Measurements from ENCODE around the gene AP4E1. TPM values are rescaled to one million over a fixed set of nuclear protein-coding genes. Genes with fewer than 3 reads are reported as not detected.
A peak's percentile ranks its signal among the peaks of the same experiment; 100 is the strongest.

The AP4E1 gene
- total RNA-seq, 1 experiment from 2014 or later = 9.5 TPM

- TF ChIP-seq, protein P1, sequence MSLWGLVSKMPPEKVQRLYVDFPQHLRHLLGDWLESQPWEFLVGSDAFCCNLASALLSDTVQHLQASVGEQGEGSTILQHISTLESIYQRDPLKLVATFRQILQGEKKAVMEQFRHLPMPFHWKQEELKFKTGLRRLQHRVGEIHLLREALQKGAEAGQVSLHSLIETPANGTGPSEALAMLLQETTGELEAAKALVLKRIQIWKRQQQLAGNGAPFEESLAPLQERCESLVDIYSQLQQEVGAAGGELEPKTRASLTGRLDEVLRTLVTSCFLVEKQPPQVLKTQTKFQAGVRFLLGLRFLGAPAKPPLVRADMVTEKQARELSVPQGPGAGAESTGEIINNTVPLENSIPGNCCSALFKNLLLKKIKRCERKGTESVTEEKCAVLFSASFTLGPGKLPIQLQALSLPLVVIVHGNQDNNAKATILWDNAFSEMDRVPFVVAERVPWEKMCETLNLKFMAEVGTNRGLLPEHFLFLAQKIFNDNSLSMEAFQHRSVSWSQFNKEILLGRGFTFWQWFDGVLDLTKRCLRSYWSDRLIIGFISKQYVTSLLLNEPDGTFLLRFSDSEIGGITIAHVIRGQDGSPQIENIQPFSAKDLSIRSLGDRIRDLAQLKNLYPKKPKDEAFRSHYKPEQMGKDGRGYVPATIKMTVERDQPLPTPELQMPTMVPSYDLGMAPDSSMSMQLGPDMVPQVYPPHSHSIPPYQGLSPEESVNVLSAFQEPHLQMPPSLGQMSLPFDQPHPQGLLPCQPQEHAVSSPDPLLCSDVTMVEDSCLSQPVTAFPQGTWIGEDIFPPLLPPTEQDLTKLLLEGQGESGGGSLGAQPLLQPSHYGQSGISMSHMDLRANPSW (CRISPR knock-in tag; conservative IDR thresholded peaks at IDR 0.05; ENCODE audit: low read depth) = no peak
- TF ChIP-seq SMAD3 (CRISPR knock-in tag; IDR thresholded peaks at IDR 0.05; ENCODE audit: borderline replicate concordance) = no peak
- TF ChIP-seq KAT7 (CRISPR knock-in tag; IDR thresholded peaks at IDR 0.05; ENCODE audit: borderline replicate concordance) = no peak
- no peak for TF ChIP-seq RORB (CRISPR knock-in tag; IDR thresholded peaks at IDR 0.05)
- no peak for TF ChIP-seq NFYB (CRISPR knock-in tag; conservative IDR thresholded peaks at IDR 0.05; ENCODE audit: low read depth)
- TF ChIP-seq, protein P2, sequence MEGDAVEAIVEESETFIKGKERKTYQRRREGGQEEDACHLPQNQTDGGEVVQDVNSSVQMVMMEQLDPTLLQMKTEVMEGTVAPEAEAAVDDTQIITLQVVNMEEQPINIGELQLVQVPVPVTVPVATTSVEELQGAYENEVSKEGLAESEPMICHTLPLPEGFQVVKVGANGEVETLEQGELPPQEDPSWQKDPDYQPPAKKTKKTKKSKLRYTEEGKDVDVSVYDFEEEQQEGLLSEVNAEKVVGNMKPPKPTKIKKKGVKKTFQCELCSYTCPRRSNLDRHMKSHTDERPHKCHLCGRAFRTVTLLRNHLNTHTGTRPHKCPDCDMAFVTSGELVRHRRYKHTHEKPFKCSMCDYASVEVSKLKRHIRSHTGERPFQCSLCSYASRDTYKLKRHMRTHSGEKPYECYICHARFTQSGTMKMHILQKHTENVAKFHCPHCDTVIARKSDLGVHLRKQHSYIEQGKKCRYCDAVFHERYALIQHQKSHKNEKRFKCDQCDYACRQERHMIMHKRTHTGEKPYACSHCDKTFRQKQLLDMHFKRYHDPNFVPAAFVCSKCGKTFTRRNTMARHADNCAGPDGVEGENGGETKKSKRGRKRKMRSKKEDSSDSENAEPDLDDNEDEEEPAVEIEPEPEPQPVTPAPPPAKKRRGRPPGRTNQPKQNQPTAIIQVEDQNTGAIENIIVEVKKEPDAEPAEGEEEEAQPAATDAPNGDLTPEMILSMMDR (IDR thresholded peaks at IDR 0.05) = no peak
- no peak for TF ChIP-seq USF1 (CRISPR knock-in tag; IDR thresholded peaks at IDR 0.05)
- TF ChIP-seq TP53 (CRISPR knock-in tag; IDR thresholded peaks at IDR 0.05) = no peak
- TF ChIP-seq, protein P3, sequence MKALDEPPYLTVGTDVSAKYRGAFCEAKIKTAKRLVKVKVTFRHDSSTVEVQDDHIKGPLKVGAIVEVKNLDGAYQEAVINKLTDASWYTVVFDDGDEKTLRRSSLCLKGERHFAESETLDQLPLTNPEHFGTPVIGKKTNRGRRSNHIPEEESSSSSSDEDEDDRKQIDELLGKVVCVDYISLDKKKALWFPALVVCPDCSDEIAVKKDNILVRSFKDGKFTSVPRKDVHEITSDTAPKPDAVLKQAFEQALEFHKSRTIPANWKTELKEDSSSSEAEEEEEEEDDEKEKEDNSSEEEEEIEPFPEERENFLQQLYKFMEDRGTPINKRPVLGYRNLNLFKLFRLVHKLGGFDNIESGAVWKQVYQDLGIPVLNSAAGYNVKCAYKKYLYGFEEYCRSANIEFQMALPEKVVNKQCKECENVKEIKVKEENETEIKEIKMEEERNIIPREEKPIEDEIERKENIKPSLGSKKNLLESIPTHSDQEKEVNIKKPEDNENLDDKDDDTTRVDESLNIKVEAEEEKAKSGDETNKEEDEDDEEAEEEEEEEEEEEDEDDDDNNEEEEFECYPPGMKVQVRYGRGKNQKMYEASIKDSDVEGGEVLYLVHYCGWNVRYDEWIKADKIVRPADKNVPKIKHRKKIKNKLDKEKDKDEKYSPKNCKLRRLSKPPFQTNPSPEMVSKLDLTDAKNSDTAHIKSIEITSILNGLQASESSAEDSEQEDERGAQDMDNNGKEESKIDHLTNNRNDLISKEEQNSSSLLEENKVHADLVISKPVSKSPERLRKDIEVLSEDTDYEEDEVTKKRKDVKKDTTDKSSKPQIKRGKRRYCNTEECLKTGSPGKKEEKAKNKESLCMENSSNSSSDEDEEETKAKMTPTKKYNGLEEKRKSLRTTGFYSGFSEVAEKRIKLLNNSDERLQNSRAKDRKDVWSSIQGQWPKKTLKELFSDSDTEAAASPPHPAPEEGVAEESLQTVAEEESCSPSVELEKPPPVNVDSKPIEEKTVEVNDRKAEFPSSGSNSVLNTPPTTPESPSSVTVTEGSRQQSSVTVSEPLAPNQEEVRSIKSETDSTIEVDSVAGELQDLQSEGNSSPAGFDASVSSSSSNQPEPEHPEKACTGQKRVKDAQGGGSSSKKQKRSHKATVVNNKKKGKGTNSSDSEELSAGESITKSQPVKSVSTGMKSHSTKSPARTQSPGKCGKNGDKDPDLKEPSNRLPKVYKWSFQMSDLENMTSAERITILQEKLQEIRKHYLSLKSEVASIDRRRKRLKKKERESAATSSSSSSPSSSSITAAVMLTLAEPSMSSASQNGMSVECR (CRISPR knock-in tag; IDR thresholded peaks at IDR 0.05; ENCODE audit: borderline replicate concordance) = no peak
- TF ChIP-seq ZNF281 (CRISPR knock-in tag; IDR thresholded peaks at IDR 0.05) = no peak
- no peak for TF ChIP-seq PRRX2 (CRISPR knock-in tag; IDR thresholded peaks at IDR 0.05)
Observed at GRCh38 chr15:51038974-51039319, 130.5 kb downstream of the AP4E1 start (continued).

DNA sequence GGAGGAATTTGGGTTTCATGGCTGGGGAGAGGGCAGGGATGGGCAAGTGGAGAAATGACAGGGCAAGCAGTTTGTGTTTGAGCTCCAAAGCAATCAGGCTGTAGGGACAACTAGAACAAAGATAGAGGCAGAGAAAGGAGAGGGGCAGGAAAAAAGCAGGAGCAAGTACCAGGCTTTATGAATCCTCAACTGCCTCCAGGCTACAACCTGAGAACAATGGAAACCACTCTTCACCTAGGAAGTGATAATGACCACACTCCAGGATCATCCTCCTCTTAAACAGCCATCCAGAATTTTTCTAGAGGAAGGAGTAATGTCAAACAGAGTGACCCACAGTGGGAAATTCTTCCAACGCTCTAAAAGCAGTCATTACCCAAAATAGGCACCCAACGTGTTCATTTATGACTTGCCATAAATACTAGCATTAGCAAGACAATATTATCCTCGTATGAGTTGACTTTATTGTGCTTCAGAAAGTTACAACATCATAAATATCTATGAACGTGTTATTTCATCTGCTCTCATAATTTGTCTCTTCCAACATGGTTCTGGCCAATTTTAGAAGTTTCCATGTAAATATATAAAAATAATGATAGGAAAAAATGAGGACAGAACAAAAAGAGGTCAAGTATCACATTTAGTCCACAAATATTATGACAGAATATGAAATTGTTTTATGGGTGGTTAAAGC lies 135.7 kb downstream of the AP4E1 start:
- H3K4me3 Mint-ChIP-seq = no peak overlapping the region
- peaks cover 61% of the 10 kb centered on the region for H3K4me1 Mint-ChIP-seq
- no peaks in the 10 kb centered on the region for H3K36me3 Mint-ChIP-seq
- peak; percentile 46; the same call in 1 of the 2 replicates for ATAC-seq
- H3K27ac Mint-ChIP-seq = peak overlapping the region; percentile 55; the same call in 1 of the 2 replicates
- no peaks in the 10 kb centered on the region for H3K9me3 Mint-ChIP-seq
- POLR2A ChIA-PET = interaction anchor here (0.5 kb wide), 1 partner anchor 139 kb away, joined by 3 read pairs; no protein-coding TSS in a partner anchor
- CTCF ChIA-PET = interaction anchor here (1.0 kb wide), 1 partner anchor 89 kb away, joined by 4 read pairs; no protein-coding TSS in a partner anchor
- no peaks in the 10 kb centered on the region for H3K27me3 Mint-ChIP-seq (ENCODE audit: low read depth)
- no peak for DNase-seq (ENCODE audit: low spot score)
- TF ChIP-seq GTF2I (CRISPR knock-in tag; conservative IDR thresholded peaks at IDR 0.05) = no peak
- no peak for TF ChIP-seq NFATC4 (CRISPR knock-in tag; IDR thresholded peaks at IDR 0.05)
- TF ChIP-seq ZNF532 (CRISPR knock-in tag; IDR thresholded peaks at IDR 0.05; ENCODE audit: borderline replicate concordance) = no peak
- no peak for TF ChIP-seq GRHL2 (CRISPR knock-in tag; IDR thresholded peaks at IDR 0.05; ENCODE audit: insufficient replicate concordance, severe bottlenecking)
- no peak for TF ChIP-seq E2F4 (CRISPR knock-in tag; IDR thresholded peaks at IDR 0.05; ENCODE audit: borderline replicate concordance, low read depth)
- TF ChIP-seq ZBTB21 (CRISPR knock-in tag; IDR thresholded peaks at IDR 0.05; ENCODE audit: borderline replicate concordance) = no peak
